Fibroblast of the conjunctiva (primary cell): ENCODE results near the gene RAB2B.
A peak's percentile ranks its signal among the peaks of the same experiment; 100 is the strongest.

ENCODE experiments used
- DNase-seq: peaks from one replicate; pipeline ENCODE4 v3.0.0-alpha.2; 2010; ENCODE audit warnings: low read depth

Gene RAB2B

DNA sequence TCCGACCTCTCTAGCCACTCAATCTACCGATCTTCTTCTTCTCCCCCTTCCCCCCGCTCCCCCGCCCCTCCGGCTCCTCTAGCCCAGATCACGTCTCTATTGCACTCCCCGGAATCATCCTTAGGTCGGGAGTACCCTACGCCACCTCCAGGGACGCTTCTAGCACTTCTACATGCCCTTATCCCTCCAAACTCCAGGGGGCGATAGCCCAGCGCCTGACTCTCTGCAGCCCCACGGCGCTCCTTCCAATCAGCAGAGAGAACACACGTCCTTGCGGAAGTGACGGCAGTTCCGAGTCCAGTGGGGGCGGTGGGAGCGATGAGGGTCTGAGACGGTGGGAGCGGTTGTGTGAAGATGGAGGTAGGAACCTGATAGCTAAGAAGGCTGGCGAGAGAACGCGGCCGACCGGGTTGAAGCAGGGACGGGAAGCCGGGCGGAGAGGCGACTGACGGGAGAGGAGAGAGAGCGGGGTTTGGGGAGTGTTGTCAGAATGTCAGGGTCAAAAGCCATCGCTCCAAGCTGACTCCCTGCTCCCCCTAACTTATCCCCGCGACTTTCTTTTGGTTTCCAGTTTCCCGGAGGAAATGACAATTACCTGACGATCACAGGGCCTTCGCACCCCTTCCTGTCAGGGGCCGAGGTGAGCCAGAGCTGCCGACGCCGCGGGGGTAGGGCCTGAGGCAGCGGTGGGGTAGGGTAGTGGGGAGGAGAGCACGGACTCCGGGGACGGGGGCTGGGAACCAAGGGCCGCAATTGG lies at the start of gene RAB2B, which contains the start of gene TOX4:
TSS of gene RAB2B (minus strand) at position 35 of the 757 bp plus-strand sequence. CDS start 87 bp downstream, outside the sequence.
TSS of gene TOX4 (plus strand) at position 271 of the 757 bp plus-strand sequence. CDS start at position 355, 84 bp downstream.
- DNase-seq, result peak; percentile 97

DNA sequence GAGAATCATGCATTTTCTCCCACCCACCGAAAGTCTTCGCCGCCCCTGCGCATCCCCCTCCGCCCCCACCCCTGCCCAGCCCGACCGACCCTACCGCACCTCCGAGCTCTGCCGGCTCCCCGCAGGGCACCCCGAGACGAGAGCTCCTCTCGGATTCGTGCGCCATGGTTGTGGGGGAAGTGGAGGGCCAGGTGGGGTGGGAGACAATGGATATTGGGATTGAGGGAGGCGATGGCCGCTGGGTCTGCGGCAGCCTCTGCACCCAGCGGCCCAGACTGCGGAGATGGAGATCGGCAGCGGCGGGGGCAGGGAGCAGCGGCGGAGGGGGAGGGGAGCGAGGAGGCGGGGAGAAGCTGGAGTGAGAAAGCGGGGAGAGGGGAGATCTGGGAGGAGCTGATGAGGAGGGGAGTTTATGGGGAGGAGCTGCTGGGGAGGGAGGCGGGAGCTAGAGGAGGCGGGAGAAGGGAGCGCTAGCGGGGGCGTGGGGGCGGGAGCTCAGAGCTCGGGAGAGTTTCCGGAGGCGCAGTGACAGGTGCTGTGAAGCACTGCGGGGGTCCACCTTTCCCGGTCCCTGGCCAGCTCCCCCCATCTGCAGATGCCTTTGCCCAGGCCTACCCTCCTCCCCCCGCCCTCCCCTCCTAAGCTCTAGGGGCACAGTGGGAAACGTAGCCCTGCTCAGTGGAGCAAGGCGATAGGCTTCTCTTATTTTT lies 49.4 kb upstream of the RAB2B start, which contains the start of gene SALL2:
TSS of gene SALL2 (minus strand) at position 385 of the 710 bp plus-strand sequence. CDS start at position 166, 219 bp downstream.
- peak; percentile 26 for DNase-seq

DNA sequence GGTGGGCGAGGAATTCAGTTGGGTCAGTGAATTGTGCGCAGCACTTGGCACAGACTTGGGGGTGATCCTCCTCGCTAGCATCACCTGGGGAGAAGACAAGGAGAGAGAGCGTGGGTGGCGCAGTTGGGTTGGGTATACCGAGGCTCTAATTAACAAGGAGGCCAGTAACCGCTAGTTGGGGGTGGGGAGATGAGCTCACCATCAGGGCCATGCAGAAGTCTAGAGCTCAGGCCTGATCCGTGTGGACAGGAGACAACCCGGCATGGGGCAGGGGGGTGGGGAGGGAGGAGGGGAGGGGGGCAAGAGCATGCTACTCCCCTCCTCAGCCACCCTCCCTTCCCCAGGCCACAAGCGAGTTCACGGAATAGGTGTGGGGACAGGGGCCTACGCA lies 48.8 kb upstream of the RAB2B start:
- DNase-seq, result no peak

DNA sequence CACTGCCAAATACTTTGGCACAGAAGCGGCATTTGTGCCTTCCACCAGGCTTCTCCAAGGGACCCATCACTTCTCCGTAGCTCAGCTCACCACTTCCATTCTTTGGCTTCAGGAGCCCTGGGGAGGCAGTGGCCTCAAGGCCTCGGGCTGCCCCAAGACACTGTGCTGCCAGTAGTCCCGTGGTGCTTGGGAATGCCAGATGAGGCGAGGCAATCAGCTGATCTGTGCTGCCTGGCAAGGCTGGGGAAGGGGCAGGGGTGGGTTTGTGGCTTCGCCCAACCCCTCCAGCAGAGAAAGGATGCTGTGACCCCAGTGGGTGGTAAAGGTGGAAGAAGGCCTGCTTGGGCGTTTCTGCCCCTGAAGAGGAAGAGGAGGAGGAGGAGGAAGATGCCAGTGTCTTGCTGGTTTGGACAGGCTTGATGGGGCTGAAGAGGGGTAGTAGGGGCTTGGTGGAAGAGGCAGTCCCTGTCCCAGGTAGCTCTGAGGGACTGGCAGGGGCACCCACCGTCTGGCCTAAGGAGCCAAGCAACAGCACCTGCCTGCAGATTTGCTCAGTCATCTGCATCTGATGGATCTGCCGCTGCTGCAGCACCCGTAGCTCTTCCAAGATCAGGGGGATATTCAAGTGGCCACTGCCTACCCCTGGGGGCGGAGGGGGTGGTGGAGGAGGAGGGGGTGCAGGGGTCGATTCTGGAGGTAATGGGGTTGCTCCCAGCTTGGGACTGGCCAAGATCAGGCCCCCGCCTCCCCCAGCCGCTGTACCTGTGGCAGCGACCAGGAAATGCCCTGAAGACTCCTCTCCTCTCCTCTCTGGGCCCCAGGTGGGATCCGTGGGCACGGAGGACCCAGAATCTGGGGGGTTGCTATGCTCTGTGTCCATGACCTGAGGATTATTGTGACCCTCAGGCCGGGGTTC lies 48.1 kb upstream of the RAB2B start:
- no peak for DNase-seq

DNA sequence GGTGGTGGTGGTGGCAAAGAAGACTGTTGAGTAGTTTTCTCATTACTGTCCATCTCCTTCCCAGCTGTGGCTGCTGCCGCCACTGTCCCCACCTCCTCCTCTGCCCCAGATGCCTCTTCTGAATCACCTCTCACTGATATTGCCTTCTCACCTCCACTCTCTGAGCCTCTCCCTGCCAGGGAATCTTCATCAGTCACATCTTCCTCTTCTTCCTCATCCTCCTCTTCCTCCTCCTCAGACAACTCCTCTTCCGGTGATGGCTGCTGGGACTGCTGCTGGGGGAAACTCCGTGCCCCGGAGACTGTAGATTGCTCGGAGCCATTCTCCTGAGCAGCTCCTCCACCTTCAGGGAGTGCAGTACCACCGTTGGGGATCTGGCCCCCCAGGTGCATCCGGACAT lies 46.4 kb upstream of the RAB2B start:
- no peak for DNase-seq

DNA sequence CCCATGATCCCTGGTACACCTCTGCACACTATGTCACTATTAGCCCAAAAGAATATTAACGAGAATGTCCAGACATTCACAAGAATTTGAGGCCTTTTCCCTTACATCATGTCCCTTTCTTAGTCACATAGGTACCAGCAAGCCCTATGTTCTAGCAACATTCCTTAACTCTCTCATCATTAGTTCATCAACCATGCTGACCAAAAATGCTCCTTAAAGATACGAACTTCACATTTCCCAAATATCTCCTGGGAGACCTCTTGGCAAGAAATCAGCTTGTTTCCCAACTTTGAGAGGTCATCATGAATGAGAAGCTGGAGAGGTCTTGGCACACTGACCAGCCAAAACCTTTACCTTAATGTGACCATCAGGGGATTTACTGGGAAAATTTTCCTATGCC lies 44.7 kb upstream of the RAB2B start:
- no peak for DNase-seq

DNA sequence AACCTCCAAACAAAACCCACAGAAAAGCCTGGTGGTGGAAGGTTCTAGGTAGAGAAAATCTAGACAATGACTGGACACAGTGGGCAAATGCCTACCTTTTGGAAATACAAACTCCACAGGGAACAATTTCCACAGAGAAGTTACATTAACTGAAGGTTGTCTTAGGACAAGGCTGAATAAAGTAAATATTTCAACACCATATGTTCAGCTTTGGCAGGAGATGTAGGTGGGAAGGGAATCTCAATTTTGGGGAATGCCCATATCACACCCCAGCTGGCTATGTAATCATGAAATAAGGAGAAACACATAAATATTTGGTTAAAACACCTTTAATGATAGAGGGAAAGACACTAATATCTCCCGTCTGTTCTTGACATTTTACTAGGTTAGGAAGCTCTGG lies 44.0 kb upstream of the RAB2B start:
- no peak for DNase-seq

DNA sequence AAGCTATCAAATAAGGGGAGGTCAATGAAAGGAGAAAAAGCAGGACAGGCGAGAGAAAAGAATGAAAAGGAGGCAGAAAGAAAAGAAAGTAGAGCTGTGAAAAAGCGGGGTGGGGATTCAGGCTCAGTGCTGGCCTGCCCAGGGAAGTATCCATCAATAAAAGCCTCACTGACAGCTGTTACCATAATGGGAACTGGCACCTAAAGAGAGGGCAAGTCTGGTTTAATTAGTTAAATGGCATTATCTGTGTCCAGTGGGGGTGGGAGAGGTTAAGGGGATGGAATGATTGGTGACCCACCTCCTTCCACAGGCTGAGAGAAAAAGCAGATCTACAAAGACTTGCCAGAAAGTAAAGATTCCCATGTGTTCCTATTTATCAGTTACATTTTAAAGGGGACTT lies 42.0 kb upstream of the RAB2B start:
- DNase-seq, result no peak

DNA sequence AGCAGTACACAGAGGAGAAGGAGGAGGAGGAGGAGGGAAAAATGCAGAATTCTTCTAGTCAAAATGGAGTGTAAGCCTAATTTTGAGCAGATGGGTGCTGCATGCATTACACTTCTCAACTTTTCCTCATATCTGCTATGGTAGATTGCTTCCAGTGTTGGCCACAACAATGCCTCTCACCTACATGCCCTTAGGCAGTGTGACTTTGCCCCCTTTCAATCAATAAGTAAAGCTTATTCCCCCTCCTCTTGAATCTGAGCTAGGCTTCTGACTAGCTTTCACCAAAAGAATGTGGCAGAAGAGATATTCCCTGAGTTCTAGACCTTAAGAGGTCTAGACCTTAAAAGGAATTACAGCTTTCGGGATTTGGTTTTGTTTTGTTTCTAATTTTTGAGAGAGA lies 37.6 kb upstream of the RAB2B start:
- no peak for DNase-seq

DNA sequence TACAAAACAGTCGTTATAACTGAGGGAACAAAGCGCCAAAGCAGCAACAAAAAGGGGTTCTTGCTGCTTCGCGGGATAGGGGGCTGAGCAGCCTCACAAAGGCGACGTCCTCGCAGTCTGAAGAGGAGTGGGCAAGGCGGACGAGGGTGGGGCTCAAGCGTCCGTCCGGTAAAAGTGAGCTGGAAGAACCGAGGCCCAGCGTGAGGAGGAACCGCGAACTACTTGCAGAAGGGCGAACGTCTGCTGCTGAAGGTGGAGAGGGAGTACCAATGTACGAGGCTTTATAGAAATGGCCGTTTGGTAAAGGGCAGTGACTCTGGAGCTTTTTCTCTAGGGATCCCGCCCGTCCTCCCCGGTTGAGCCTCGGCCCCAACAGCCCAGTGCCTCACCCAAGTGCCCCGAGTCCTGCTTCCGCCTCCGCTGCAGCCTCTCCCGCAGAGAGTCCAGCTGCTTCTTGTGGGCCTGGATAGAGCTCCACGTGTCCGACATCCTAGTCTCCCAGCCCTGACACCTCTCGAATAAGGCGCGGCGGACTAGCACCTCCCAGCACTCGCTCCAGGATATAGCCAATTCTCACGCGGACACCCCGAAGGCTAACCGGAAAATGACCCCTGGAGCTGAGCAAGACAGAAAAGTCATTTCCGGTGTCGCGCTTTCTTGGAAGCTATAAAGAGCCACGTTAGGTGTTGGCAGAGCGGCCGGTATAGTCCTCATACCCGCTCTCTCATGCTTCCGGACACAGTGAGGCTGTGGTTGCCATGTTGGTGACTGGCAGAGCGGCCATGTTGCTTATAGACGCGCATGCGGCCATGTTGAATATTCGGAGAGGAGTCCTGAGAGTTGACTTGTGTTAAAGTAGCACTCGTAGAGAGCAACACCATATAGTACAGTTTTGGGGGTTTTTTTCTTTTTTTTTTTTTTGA lies 34.2 kb upstream of the RAB2B start, which contains the start of gene METTL3:
TSS of gene METTL3 (minus strand) at position 606 of the 923 bp plus-strand sequence. CDS start at position 489, 117 bp downstream.
- peak; percentile 99 for DNase-seq

DNA sequence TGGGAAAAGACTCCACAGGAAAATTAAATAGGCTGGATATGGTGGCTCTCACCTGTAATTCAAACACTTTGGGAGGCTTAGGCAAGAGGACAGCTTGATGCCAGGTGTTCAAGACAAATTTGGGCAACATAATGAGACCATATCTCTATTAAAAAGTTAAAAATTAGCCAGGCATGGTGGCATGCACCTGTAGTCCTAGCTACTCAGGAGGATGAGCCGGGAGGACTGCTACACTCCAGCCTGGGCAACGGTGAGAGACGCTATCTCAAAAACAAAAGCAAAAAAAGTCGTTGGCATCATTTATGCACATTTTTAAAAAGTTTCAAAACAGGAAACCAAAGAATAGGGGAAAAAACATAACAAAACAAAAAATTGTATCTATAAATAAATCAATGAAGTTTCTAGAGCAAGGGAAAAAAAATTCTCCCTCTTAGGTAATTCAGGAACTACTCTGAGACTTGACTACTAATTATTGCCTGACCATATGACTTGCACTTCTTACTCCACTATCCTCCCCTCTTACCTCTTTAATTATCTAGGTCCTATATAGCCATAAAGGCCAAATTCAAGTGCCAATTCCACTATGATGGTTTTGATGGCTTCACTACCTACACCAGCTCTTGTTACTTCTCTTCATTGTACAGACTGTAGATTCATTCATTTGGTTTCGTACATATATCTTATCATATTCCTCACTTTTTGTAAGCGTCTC lies 32.8 kb upstream of the RAB2B start:
- no peak for DNase-seq

DNA sequence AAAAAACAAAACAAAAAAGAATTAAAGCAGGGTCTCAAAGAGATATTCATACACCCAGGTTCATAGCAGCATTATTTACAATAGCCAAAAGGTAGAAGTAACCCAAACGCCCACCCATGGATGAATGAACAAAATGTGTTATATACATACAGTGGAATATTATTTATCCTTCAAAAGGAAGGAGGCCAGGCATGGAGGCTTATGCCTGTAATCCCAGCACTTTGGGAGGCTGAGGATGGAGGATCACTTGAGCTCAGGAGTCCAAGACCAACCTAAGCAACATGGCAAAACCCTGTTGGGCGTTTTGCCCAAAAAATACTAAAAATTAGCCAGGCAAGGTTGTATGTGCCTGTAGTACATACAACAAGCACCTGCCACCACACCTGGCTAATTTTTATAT lies 29.8 kb upstream of the RAB2B start:
- no peak for DNase-seq

DNA sequence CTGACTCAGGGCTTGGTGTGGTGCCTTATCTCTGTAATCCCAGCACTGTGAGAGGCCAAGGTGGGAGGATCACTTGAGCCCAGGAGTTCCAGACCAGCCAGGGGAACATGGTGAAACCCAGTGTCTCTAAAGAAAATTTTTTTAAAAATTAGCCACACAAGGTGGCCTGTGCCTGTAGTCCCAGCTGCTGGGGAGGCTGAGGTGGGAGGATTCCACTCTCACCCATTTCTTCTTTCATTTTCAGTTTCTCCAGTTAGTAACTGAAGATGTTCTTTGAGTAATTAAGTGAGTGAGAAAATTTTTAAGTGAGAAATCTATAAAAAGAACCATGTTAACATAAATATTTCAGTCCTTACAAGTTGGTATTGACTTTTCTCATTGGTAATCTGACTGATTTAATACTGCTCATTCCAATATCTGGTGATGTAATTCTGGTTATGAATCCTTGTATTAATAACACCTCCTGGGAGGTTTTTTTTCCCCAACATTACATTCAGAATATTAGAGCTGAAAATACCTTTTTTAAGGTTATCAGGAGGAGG lies 28.3 kb upstream of the RAB2B start:
- no peak for DNase-seq

DNA sequence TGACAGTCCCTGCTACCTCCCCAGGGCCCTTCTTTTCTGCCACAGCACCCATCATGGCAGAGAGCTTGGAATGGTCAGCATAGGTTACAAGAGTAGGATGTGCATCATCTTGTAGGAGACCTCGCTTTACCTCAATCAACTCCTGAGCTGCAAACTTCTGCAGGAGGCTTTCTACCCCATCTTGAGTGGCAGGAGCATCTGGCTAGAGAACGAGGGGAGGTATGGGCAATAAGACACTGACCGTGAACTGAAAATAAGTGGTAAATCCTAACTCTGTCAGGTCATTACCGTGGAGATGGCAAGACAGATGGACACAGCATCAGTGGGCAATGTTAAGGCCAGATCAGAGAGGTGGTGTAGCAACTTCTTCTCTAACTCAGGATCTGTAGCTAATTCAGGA lies 26.6 kb upstream of the RAB2B start:
- DNase-seq, result no peak

DNA sequence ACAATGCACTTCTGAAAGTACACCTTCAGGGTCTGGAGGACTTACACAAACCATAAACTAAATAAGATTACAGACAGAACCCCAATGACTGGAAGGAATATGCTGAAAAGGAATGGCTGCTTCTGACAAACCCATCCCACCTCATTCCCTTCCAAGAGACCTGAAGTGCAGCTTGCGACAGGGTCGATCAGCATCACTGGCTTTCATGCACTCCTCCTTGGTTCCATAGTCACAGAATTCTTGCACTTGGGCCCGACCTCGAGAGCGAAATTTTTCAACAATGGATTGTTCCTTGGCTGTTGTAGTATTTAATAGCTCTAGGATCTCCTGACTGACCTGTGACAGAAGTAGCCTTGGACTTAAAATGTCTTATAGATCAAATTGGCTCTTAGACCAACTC lies 24.8 kb upstream of the RAB2B start:
- no peak for DNase-seq

DNA sequence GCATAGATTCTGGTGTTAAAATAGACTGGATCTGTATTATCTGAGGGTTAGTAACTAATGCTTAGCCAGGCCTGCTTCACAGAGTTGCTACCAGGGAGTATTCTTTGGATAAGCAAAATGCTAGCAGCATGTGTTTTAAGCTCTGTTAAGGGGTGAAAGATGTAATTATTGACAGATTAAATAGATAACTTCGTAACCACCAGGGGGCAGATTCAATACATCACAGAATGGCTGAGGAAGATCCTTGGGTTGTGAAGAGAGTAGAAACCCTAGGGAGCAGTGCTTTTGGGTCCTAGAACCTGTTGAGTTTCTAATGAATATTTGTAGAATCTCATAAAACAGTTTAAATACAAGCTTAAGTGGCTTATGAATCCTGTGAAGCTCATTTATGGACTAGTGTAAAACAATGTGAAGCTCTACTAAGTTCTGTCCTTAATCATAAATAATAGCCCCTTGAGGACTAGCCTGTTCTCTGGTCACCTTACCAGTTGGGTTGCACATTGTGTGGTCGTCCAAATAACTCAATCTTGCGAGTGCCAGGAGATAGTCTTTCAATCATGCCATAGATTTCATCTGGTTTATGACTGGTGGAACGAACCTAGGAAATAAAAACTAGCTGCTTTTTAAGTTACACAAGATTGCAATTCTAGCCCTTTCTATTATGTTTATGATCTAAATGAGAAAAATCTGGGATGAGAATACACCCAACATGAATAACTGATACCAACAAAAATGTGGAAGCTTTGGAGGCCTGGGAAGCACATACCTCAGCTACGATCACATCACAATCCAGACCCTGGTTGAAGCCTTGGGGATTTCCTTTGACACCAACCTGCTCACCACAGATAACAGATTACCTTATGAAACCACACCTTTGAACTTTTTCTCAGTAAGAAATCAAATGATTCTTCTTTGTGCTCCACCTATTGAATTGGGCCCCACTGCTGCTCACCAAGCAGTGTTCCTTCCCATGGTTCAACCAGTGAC lies 22.1 kb upstream of the RAB2B start:
- DNase-seq, result peak; percentile 34

DNA sequence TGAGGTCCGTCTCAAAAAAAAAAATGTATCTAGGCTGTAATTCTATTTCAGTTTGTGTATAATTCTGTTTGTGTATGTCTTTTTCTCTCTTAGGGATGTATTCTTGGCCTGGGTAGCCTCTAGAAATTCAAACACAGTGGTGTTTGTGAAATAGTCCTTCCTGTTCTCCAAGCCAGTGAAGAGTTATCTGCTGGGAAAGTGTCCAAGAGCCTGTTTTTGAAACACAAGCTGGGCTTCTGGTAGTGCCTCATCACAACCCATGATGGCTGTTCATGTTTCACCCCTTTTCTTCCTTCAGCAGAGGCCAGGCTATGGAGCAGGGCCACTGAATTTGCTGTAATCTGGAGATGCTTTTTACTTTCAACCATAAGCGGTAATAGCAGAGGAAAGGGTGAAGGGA lies 19.7 kb upstream of the RAB2B start:
- no peak for DNase-seq

DNA sequence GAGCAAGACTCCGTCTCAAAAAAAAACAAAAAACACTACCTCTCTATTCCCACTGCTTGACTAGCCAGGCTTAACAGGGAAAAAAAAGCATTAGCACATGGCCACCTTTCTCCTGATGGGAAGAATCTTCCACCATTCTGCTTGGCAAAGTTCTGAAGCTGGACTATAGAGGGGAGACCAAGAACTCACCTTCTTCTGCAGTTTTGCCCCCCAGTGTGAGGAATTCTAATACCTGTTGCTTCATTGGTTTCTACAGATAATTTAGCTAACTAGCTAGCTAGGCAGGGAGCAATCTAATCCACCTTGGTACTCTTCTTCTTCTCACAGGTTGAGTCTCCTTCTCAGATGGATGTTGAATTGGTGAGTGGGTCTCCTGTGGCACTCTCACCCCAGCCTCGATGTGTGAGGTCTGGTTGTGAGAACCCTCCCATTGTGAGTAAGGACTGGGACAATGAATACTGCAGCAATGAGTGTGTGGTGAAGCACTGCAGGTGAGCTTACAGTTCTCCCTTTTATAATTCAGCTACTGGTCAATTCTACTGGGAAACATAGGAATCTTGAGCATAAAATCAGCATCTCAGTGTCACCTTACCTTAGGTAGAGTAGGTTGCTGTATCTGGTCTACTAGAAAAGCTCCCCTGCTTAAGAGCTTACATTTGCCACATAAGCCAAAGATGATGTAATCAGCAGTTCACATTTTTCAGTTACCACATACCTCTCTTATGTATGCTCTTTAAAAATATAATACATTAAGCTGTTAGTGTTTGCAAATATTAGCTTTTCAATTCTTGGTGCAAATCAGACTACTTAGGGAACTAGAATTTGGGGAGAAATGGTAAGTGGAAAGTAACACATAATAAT lies 18.4 kb upstream of the RAB2B start:
- no peak for DNase-seq
